ENCODE data around the gene ARMH1. TPM values are rescaled to one million over a fixed set of nuclear protein-coding genes. Genes with fewer than 3 reads are reported as not detected.

Gene ARMH1
- total RNA-seq, 1 experiment from 2014 or later = 0.15 TPM

DNA sequence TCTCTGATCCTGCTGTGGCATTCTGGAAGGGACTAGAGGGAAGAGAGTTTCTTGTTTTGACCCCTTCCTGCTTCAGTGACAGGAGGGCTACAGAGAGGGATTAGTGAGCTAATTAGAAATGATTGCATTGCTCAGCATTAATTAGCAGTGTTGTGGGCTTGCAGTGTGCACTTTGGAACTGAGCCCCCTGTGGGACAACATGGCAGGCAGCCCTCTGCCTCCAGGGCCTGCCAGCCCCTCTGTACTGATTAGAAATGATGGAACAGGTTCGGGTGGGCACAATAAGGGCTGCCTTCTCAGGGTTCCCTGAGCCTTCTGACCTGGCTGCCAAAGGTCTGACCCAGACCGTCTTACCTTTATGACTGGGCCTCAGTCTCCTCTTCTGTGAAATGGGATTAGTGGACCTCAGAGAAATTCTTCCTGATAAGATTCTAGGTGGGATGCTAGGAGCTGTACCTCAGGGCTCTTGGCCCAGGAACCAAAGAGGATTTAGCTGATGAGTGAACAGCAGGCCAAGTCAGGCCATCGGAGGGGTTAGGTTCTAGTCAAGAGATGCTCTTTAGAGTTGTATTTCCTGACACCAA is 39.8 kb upstream of the ARMH1 start:
- BruUV-seq (replicated peaks) = no TSS peak
- DNase-seq (no peak), ATAC-seq (no peak)
- H3K9me2 ChIP-seq (replicated peaks; ENCODE audit: low read length) = no peaks in the 10 kb centered on the region
- peaks cover 22% of the 10 kb centered on the region; the same call in 1 of the 2 replicates for H3K36me3 ChIP-seq (ENCODE audit: low read depth, low read length)
- H3K79me2 ChIP-seq (ENCODE audit: low read length) = peaks cover 22% of the 10 kb centered on the region
- H2AFZ ChIP-seq (ENCODE audit: low read length) = no peak overlapping the region
- intact Hi-C loops (cut with micrococcal nuclease) = no loop called here
- peaks cover 9% of the 10 kb centered on the region for H3F3A ChIP-seq (ENCODE audit: low read length, unreplicated experiment)
- no peak overlapping the region for H3K4me3 ChIP-seq (ENCODE audit: low read length)
- POLR2A ChIA-PET (ENCODE audit: unreplicated experiment) = no interaction called here
- H3K4me1 ChIP-seq (ENCODE audit: insufficient read depth, low read length) = peaks cover 37% of the 10 kb centered on the region
- no peaks in the 10 kb centered on the region for H3K27me3 ChIP-seq (ENCODE audit: low read length)
- no peaks in the 10 kb centered on the region for H4K20me1 ChIP-seq (ENCODE audit: low read length)
- TF ChIP-seq EZH2phosphoT487 (IDR thresholded peaks at IDR 0.05; ENCODE audit: borderline replicate concordance, low read length) = no peak
- TF ChIP-seq, protein P1, sequence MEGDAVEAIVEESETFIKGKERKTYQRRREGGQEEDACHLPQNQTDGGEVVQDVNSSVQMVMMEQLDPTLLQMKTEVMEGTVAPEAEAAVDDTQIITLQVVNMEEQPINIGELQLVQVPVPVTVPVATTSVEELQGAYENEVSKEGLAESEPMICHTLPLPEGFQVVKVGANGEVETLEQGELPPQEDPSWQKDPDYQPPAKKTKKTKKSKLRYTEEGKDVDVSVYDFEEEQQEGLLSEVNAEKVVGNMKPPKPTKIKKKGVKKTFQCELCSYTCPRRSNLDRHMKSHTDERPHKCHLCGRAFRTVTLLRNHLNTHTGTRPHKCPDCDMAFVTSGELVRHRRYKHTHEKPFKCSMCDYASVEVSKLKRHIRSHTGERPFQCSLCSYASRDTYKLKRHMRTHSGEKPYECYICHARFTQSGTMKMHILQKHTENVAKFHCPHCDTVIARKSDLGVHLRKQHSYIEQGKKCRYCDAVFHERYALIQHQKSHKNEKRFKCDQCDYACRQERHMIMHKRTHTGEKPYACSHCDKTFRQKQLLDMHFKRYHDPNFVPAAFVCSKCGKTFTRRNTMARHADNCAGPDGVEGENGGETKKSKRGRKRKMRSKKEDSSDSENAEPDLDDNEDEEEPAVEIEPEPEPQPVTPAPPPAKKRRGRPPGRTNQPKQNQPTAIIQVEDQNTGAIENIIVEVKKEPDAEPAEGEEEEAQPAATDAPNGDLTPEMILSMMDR (conservative IDR thresholded peaks at IDR 0.05; ENCODE audit: low read depth, low read length) = no peak
- no peak for TF ChIP-seq EZH2 (IDR thresholded peaks at IDR 0.05; ENCODE audit: low read length, unreplicated experiment)
- H3K9ac ChIP-seq (ENCODE audit: low read length) = no peak overlapping the region
- no peak overlapping the region for H3K4me2 ChIP-seq (ENCODE audit: low read length)
- H3K27ac ChIP-seq (ENCODE audit: low read length) = no peak overlapping the region
- CTCF ChIA-PET = no interaction called here
- H3K9me3 ChIP-seq (ENCODE audit: low read length) = no peaks in the 10 kb centered on the region

DNA sequence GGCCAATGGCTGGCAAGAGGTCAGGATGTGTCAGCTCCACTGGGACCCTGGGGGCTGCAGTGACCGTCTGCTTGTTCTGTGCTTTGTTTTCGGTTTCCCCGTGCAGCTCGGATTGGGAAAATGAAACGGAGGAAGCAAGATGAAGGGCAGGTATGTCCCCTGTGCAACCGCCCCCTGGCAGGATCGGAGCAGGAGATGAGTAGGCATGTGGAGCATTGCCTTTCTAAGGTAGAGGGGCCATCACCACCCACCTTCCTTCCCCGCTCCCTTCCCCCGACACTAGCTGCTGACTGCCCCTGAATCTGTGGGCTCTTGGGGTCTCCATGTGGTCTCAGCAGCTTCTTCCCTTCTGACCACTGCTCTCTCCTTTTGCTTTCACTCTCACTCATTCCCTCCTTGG is 39.1 kb upstream of the ARMH1 start:
- Histone ChIP-seq H3K36me3 (ENCODE audit: low read depth, low read length) (peaks cover 22% of the 10 kb centered on the region; the same call in 1 of the 2 replicates), H3K79me2 (ENCODE audit: low read length) (peaks cover 22% of the 10 kb centered on the region), H3K27me3 (ENCODE audit: low read length) (no peaks in the 10 kb centered on the region), H3K9me2 (replicated peaks; ENCODE audit: low read length) (no peaks in the 10 kb centered on the region), H3K9ac (ENCODE audit: low read length) (no peak overlapping the region), H2AFZ (ENCODE audit: low read length) (no peak overlapping the region), H3K27ac (ENCODE audit: low read length) (no peak overlapping the region), H4K20me1 (ENCODE audit: low read length) (no peaks in the 10 kb centered on the region), H3K4me1 (ENCODE audit: insufficient read depth, low read length) (peaks cover 30% of the 10 kb centered on the region), H3K9me3 (ENCODE audit: low read length) (no peaks in the 10 kb centered on the region), H3F3A (ENCODE audit: low read length, unreplicated experiment) (peaks cover 1% of the 10 kb centered on the region), H3K4me3 (ENCODE audit: low read length) (no peak overlapping the region), H3K4me2 (ENCODE audit: low read length) (no peak overlapping the region)
- DNase-seq = no peak
- no TSS peak for BruUV-seq (replicated peaks)
- ChIA-PET POLR2A (ENCODE audit: unreplicated experiment) (no interaction called here), CTCF (no interaction called here)
- no peak for ATAC-seq
- TF ChIP-seq, protein P1 (conservative IDR thresholded peaks at IDR 0.05; ENCODE audit: low read depth, low read length) = no peak
- no peak for TF ChIP-seq EZH2phosphoT487 (IDR thresholded peaks at IDR 0.05; ENCODE audit: borderline replicate concordance, low read length)
- TF ChIP-seq EZH2 (IDR thresholded peaks at IDR 0.05; ENCODE audit: low read length, unreplicated experiment) = no peak
- intact Hi-C loops (cut with micrococcal nuclease) = no loop called here

DNA sequence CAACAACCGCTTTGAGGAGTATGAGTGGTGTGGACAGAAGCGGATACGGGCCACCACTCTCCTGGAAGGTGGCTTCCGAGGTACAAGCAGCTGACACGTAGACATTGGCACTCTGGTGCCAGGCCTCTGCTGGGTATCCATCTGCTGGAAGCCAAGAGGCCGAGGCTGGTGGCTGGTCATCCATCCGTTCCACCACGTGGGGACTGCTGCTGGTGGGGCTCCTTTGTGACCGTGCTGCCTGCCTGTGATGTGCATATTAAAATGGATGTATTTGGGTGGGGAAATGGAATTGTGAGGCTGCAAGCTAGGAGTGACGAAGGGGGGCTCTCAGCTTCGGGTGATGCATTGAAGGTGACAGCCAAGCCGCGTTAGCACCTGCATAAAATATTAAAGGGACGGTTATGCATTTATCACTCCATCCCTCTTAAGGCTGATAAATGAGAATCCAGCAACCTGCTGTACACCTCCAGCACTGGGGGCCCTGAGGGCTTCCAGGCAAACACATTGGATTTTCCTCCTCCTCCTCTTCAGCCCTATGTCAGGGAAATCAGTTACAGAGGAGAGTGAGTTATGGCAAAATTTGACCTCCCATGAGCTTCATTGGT is 38.3 kb upstream of the ARMH1 start:
- Histone ChIP-seq H3K36me3 (ENCODE audit: low read depth, low read length) (peaks cover 22% of the 10 kb centered on the region; the same call in 1 of the 2 replicates), H3K9ac (ENCODE audit: low read length) (no peak overlapping the region), H3K4me3 (ENCODE audit: low read length) (no peak overlapping the region), H3K4me2 (ENCODE audit: low read length) (no peak overlapping the region), H3K27me3 (ENCODE audit: low read length) (no peaks in the 10 kb centered on the region), H3K27ac (ENCODE audit: low read length) (no peak overlapping the region), H3K79me2 (ENCODE audit: low read length) (peaks cover 22% of the 10 kb centered on the region), H3F3A (ENCODE audit: low read length, unreplicated experiment) (no peaks in the 10 kb centered on the region), H3K9me2 (replicated peaks; ENCODE audit: low read length) (no peaks in the 10 kb centered on the region), H3K9me3 (ENCODE audit: low read length) (no peaks in the 10 kb centered on the region), H3K4me1 (ENCODE audit: insufficient read depth, low read length) (peaks cover 26% of the 10 kb centered on the region), H2AFZ (ENCODE audit: low read length) (no peak overlapping the region), H4K20me1 (ENCODE audit: low read length) (no peaks in the 10 kb centered on the region)
- ChIA-PET POLR2A (ENCODE audit: unreplicated experiment) (no interaction called here), CTCF (no interaction called here)
- DNase-seq (no peak), ATAC-seq (no peak)
- intact Hi-C loops (cut with micrococcal nuclease) = loop anchor here (2.0 kb wide), 1 partner anchor 65 kb away; no protein-coding TSS in a partner anchor
- no TSS peak for BruUV-seq (replicated peaks)
- TF ChIP-seq, protein P1 (conservative IDR thresholded peaks at IDR 0.05; ENCODE audit: low read depth, low read length) = no peak
- TF ChIP-seq EZH2phosphoT487 (IDR thresholded peaks at IDR 0.05; ENCODE audit: borderline replicate concordance, low read length) (no peak), EZH2 (IDR thresholded peaks at IDR 0.05; ENCODE audit: low read length, unreplicated experiment) (no peak)

Data from PC-3 (cell line).